ENCODE measurements around the gene PI3.

PI3 gene

GRCh38 chr20:45164906-45165305, 9.8 kb upstream of the PI3 start:
- no peak overlapping the region for H3K4me3 Mint-ChIP-seq
- ATAC-seq, result no peak
- no peak for DNase-seq (ENCODE audit: low spot score in 2 of 2)
- H3K9me3 Mint-ChIP-seq, result peaks cover 7% of the 10 kb centered on the region
- no peaks in the 10 kb centered on the region for H3K36me3 Mint-ChIP-seq
- H3K27ac Mint-ChIP-seq, result no peak overlapping the region
- no peaks in the 10 kb centered on the region for H3K4me1 Mint-ChIP-seq

GRCh38 chr20:45173522-45173921, 1.2 kb upstream of the PI3 start:
- Mint-ChIP-seq H3K4me3 (no peak overlapping the region), H3K27ac (no peak overlapping the region), H3K9me3 (no peaks in the 10 kb centered on the region), H3K36me3 (no peaks in the 10 kb centered on the region), H3K4me1 (no peaks in the 10 kb centered on the region)
- ATAC-seq (no peak), DNase-seq (ENCODE audit: low spot score in 2 of 2) (no peak)

- Mint-ChIP-seq H3K27ac (no peak overlapping the region), H3K36me3 (no peaks in the 10 kb centered on the region), H3K4me1 (no peaks in the 10 kb centered on the region), H3K9me3 (no peaks in the 10 kb centered on the region), H3K4me3 (no peak overlapping the region)
- no peak for DNase-seq (ENCODE audit: low spot score in 2 of 2)
- no peak for ATAC-seq
These were observed 2.0 kb downstream of the PI3 start for GRCh38 chr20:45176526-45177267.

- Mint-ChIP-seq H3K9me3 (no peaks in the 10 kb centered on the region), H3K4me3 (no peak overlapping the region), H3K4me1 (no peaks in the 10 kb centered on the region), H3K27ac (no peak overlapping the region), H3K36me3 (no peaks in the 10 kb centered on the region)
- ATAC-seq (peak; percentile 31), DNase-seq (ENCODE audit: low spot score in 2 of 2) (no peak)
These were observed 4.5 kb downstream of the PI3 start for GRCh38 chr20:45179166-45179565.

GRCh38 chr20:45181639-45182038, 6.9 kb downstream of the PI3 start:
- ATAC-seq (no peak), DNase-seq (ENCODE audit: low spot score in 2 of 2) (no peak)
- no peaks in the 10 kb centered on the region for H3K9me3 Mint-ChIP-seq
- no peaks in the 10 kb centered on the region for H3K36me3 Mint-ChIP-seq
- no peaks in the 10 kb centered on the region for H3K4me1 Mint-ChIP-seq
- H3K4me3 Mint-ChIP-seq, result no peak overlapping the region
- H3K27ac Mint-ChIP-seq, result no peak overlapping the region

- DNase-seq (ENCODE audit: low spot score in 2 of 2) (no peak), ATAC-seq (no peak)
- H3K9me3 Mint-ChIP-seq, result no peaks in the 10 kb centered on the region
- H3K4me3 Mint-ChIP-seq, result no peak overlapping the region
- H3K27ac Mint-ChIP-seq, result no peak overlapping the region
- H3K36me3 Mint-ChIP-seq, result no peaks in the 10 kb centered on the region
- no peaks in the 10 kb centered on the region for H3K4me1 Mint-ChIP-seq
These were observed 8.4 kb downstream of the PI3 start for GRCh38 chr20:45183084-45183483.

GRCh38 chr20:45187693-45188092, 13.0 kb downstream of the PI3 start:
- Mint-ChIP-seq H3K9me3 (no peaks in the 10 kb centered on the region), H3K4me3 (no peak overlapping the region), H3K27ac (no peak overlapping the region), H3K36me3 (no peaks in the 10 kb centered on the region), H3K4me1 (no peaks in the 10 kb centered on the region)
- DNase-seq (ENCODE audit: low spot score in 2 of 2) (no peak), ATAC-seq (peak; percentile 24)

- H3K27ac Mint-ChIP-seq, result no peak overlapping the region
- no peaks in the 10 kb centered on the region for H3K4me1 Mint-ChIP-seq
- H3K9me3 Mint-ChIP-seq, result no peaks in the 10 kb centered on the region
- ATAC-seq, result no peak
- DNase-seq (ENCODE audit: low spot score in 2 of 2), result no peak
- no peaks in the 10 kb centered on the region for H3K36me3 Mint-ChIP-seq
- H3K4me3 Mint-ChIP-seq, result no peak overlapping the region
These were observed 14.4 kb downstream of the PI3 start for GRCh38 chr20:45189067-45189609.

- Mint-ChIP-seq H3K9me3 (no peaks in the 10 kb centered on the region), H3K27ac (no peak overlapping the region), H3K4me1 (no peaks in the 10 kb centered on the region), H3K36me3 (no peaks in the 10 kb centered on the region), H3K4me3 (no peak overlapping the region)
- ATAC-seq (no peak), DNase-seq (ENCODE audit: low spot score in 2 of 2) (no peak)
These were observed 15.2 kb downstream of the PI3 start for GRCh38 chr20:45189861-45190260.

GRCh38 chr20:45191926-45192325, 17.2 kb downstream of the PI3 start:
- DNase-seq (ENCODE audit: low spot score in 2 of 2) (no peak), ATAC-seq (no peak)
- Mint-ChIP-seq H3K9me3 (no peaks in the 10 kb centered on the region), H3K4me3 (no peak overlapping the region), H3K27ac (no peak overlapping the region), H3K36me3 (no peaks in the 10 kb centered on the region), H3K4me1 (no peaks in the 10 kb centered on the region)

GRCh38 chr20:45193331-45193730, 18.6 kb downstream of the PI3 start:
- no peaks in the 10 kb centered on the region for H3K4me1 Mint-ChIP-seq
- H3K36me3 Mint-ChIP-seq, result no peaks in the 10 kb centered on the region
- H3K27ac Mint-ChIP-seq, result no peak overlapping the region
- no peak overlapping the region for H3K4me3 Mint-ChIP-seq
- ATAC-seq, result no peak
- DNase-seq (ENCODE audit: low spot score in 2 of 2), result no peak
- H3K9me3 Mint-ChIP-seq, result no peaks in the 10 kb centered on the region

GRCh38 chr20:45206725-45207124, 32.0 kb downstream of the PI3 start, which contains the start of gene SEMG1:
TSS of gene SEMG1 (plus strand) at chr20:45207033. CDS start at chr20:45207054, 21 bp downstream.
- Mint-ChIP-seq H3K4me3 (no peak within 1 kb of the TSS), H3K27ac (no peak within 1 kb of the TSS), H3K36me3 (no peaks in the 10 kb centered on the region), H3K4me1 (no peaks in the 10 kb centered on the region), H3K9me3 (peaks cover 4% of the 10 kb centered on the region)
- ATAC-seq, result no peak
- no peak for DNase-seq (ENCODE audit: low spot score in 2 of 2)

- no peaks in the 10 kb centered on the region for H3K4me1 Mint-ChIP-seq
- ATAC-seq (no peak), DNase-seq (ENCODE audit: low spot score in 2 of 2) (no peak)
- H3K36me3 Mint-ChIP-seq, result no peaks in the 10 kb centered on the region
- H3K4me3 Mint-ChIP-seq, result no peak overlapping the region
- H3K9me3 Mint-ChIP-seq, result no peaks in the 10 kb centered on the region
- no peak overlapping the region for H3K27ac Mint-ChIP-seq
These were observed 35.2 kb downstream of the PI3 start for GRCh38 chr20:45209924-45210323.

- Mint-ChIP-seq H3K9me3 (no peaks in the 10 kb centered on the region), H3K27ac (no peak overlapping the region), H3K4me1 (no peaks in the 10 kb centered on the region), H3K36me3 (no peaks in the 10 kb centered on the region), H3K4me3 (no peak overlapping the region)
- DNase-seq (ENCODE audit: low spot score in 2 of 2) (no peak), ATAC-seq (no peak)
These were observed 37.1 kb downstream of the PI3 start for GRCh38 chr20:45211569-45212474.

- H3K36me3 Mint-ChIP-seq, result no peaks in the 10 kb centered on the region
- no peak overlapping the region for H3K27ac Mint-ChIP-seq
- DNase-seq (ENCODE audit: low spot score in 2 of 2), result no peak
- no peaks in the 10 kb centered on the region for H3K9me3 Mint-ChIP-seq
- no peak overlapping the region for H3K4me3 Mint-ChIP-seq
- ATAC-seq, result no peak
- H3K4me1 Mint-ChIP-seq, result no peaks in the 10 kb centered on the region
These were observed 38.1 kb downstream of the PI3 start for GRCh38 chr20:45212836-45213235.

GRCh38 chr20:45218124-45218523, 43.4 kb downstream of the PI3 start:
- no peaks in the 10 kb centered on the region for H3K9me3 Mint-ChIP-seq
- H3K27ac Mint-ChIP-seq, result no peak overlapping the region
- ATAC-seq, result no peak
- H3K4me1 Mint-ChIP-seq, result no peaks in the 10 kb centered on the region
- no peaks in the 10 kb centered on the region for H3K36me3 Mint-ChIP-seq
- DNase-seq (ENCODE audit: low spot score in 2 of 2), result no peak
- no peak overlapping the region for H3K4me3 Mint-ChIP-seq
